ENCODE results near the gene CNIH2.
A peak's percentile ranks its signal among the peaks of the same experiment; 100 is the strongest.

Gene CNIH2

DNA sequence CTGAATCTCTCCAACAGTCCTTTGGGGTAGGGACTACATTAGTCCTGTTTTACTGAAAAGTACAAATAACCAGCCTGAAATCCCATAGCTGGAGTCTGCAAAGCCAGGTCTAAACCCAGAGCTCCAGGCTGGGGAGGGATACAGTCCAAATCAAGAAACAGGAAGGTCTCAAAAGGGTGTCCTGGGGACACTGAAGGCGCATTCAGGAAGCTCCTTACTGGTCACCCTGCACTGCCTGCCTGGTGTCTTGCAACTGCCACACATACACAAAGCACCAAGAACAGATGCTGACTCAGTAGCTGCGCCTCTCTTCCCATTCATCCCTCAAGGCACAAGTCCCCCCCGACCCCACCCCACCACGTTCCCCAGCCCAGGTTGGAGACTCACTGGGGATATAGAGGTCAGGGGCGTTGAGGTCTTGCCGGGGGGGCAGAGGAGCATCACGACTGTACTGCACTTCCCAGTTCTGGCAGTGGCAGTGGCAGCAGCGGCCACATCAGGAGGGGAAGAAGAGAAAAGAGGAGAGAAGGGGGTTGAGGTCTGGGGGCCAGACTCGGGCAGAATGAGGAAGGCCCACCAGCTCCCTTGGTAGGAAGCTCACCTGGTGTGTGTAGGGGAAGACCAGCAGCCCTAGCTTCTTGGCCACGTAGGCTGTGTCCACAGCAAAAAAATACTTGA is 9.4 kb downstream of the CNIH2 start:
- no peak overlapping the region for H3K4me3 ChIP-seq (ENCODE audit: low read depth, low read length)
- no peak for DNase-seq (ENCODE audit: low read depth)
- TF ChIP-seq, protein P1, sequence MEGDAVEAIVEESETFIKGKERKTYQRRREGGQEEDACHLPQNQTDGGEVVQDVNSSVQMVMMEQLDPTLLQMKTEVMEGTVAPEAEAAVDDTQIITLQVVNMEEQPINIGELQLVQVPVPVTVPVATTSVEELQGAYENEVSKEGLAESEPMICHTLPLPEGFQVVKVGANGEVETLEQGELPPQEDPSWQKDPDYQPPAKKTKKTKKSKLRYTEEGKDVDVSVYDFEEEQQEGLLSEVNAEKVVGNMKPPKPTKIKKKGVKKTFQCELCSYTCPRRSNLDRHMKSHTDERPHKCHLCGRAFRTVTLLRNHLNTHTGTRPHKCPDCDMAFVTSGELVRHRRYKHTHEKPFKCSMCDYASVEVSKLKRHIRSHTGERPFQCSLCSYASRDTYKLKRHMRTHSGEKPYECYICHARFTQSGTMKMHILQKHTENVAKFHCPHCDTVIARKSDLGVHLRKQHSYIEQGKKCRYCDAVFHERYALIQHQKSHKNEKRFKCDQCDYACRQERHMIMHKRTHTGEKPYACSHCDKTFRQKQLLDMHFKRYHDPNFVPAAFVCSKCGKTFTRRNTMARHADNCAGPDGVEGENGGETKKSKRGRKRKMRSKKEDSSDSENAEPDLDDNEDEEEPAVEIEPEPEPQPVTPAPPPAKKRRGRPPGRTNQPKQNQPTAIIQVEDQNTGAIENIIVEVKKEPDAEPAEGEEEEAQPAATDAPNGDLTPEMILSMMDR (IDR thresholded peaks at IDR 0.05; ENCODE audit: insufficient read depth, low read depth, low read length, missing control alignments): no peak

DNA sequence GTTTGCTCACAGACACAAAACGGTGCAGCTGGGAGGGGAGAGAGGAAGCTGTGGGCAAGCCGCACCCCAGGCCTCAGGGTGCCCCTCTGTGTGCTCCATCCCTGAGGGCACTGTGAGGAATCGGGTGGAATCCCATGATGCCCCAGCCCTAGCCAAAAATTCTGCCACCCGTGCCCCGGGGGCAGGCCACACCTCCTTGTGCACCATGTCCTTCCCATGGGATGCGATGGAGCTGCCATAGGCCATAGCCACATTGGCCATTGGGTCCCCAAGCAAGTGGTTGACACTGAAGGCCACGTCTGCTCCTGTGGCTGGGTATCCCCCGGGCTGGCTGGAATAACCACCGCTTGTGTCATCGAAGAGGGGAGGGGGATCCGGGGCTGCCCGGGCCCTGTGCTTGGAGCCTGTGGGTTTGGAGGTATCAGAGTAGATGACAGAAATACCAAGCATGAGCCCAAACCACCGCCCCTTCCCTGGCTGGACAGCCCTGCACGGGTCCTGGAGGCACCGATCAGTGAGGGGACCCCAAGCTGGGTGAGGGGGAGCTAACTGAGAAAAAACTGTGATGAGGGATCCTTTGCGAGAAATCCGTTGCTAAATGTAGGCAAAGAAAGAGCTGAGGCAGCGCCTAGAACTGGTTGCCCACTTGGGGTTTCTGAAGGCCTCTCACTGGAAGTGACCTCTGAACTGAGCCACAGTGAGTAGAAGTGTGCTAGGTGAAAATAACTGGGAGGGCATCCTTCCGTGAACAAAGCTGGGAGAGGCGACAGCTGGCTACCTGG is 10.1 kb downstream of the CNIH2 start:
- no peak for DNase-seq (ENCODE audit: low read depth)
- TF ChIP-seq, protein P1 (IDR thresholded peaks at IDR 0.05; ENCODE audit: insufficient read depth, low read depth, low read length, missing control alignments): no peak
- peak overlapping the region; percentile 80 for H3K4me3 ChIP-seq (ENCODE audit: low read depth, low read length)

DNA sequence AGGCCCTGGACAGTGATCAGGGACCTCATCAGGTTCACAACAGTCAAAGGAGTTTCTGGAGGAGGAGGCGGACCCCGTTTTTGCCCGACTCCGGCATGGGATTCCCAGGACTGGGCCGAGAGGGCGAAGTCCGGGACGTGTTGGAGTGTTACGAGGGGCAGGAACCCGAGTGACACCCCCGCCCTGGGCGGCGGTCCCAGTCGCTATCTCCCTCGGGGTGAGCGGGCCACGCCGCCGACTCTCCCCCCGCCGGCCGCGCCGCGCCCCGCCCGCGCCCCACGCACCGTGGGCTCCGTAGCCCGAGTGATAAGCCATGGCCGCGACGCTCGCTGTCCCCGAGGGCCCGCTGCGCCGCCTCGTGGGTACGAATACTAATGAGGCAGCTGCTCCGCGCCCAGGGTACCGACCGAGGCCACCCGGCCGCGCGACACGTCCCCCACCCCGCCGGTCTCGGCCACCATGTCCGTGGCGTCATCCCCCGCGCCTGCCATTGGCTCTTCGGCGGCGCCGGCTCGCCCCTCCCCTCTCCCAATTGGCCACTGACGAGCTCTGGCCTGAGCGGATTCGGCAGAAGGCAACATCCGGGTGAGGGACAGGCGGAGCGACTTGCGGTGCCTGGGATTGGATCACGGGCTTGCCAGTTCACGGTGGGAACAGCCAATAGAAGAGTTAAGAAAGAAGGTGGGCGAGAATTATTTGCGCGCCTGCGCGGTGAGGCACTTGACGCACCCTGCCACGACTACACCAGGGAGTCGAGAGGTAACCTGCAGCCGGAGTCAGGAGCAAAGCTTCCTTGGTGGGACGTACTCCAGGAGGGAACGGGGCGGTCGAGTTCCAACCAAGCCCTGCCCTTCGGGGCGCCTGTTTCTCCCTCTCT is 10.9 kb downstream of the CNIH2 start, which contains the start of gene YIF1A:
TSS of gene YIF1A (minus strand) at position 473 of the 877 bp plus-strand sequence. CDS start at position 315, 158 bp downstream.
- TF ChIP-seq, protein P1 (IDR thresholded peaks at IDR 0.05; ENCODE audit: insufficient read depth, low read depth, low read length, missing control alignments): no peak
- peak within 1 kb of the TSS; percentile 80 for H3K4me3 ChIP-seq (ENCODE audit: low read depth, low read length)
- peak; percentile 100 for DNase-seq (ENCODE audit: low read depth)

DNA sequence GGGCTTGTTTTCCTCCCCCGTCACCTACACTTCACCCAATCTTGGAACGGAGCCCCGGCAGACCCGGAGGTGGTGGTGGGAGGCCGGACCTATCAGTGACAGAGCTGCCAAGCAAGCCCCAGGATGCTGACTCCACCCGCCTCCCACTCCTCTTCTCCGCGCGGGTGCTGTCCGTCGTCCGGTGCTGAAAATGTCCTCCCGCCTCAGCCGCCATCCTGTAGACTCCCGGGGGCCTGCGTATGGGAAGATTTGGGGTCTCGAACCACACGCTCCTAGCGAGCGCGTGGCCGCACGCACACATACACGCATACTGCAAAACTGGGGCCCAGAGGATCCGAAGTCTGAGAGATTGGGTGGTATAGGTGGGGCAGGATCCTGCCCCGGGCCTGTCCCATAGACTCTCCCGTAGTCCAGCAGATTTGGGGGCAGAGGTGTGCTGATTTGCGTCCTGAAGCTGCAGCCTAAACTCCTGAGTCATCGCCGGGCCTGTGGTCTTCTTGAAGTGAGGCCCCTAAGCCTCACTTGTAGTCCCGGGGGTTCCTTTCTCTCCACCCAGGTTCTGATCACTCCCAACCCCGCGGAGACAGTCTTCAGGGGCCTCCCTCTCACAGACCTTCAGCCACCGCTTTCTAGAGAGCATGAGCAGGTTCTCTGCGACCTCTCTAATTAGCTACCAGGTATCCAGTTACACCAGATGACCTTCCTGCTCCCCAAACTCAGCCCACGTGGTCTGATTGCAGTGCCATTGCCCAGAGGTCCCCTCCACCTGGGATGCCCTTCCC is 11.8 kb downstream of the CNIH2 start:
- peak; percentile 87 for DNase-seq (ENCODE audit: low read depth)
- peak overlapping the region; percentile 60 for H3K4me3 ChIP-seq (ENCODE audit: low read depth, low read length)
- TF ChIP-seq, protein P1 (IDR thresholded peaks at IDR 0.05; ENCODE audit: insufficient read depth, low read depth, low read length, missing control alignments): no peak

DNA sequence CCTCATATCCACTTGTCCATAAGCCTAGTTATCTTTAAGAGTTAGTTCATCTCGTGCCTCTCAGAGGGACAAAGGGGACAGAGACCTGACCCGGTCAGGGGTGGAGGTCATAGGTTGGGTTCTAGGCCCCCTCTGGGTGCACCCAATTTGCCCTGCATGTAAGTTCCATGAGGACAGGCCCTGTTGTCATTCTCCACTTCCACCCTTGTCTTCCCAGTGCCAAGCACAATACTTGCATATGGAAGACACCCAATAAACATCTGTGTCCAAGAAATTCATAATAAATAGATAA is 12.3 kb downstream of the CNIH2 start:
- no peak for DNase-seq (ENCODE audit: low read depth)
- no peak overlapping the region for H3K4me3 ChIP-seq (ENCODE audit: low read depth, low read length)
- TF ChIP-seq, protein P1 (IDR thresholded peaks at IDR 0.05; ENCODE audit: insufficient read depth, low read depth, low read length, missing control alignments): no peak

DNA sequence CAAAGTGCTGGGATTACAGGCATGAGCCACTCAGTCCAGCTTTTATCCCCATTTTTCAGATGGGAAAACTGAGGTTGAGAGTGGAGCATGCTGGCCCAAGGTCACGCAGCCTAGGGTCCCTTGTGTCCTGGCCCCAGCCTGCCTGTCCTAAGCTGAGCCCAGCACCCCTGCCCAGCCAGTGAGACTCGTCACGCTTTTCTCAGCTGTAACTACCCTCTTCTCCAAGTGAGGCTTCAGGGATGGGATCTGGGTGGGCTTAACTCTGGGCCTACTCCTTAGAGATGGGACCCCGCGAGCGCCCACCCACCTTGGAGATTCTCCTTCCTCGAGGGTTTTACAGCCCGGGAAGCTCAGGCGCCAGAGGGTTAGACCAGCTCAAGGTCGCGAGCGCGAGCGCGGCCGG is 13.3 kb downstream of the CNIH2 start:
- TF ChIP-seq, protein P1 (IDR thresholded peaks at IDR 0.05; ENCODE audit: insufficient read depth, low read depth, low read length, missing control alignments): no peak
- DNase-seq (ENCODE audit: low read depth): no peak
- H3K4me3 ChIP-seq (ENCODE audit: low read depth, low read length): no peak overlapping the region
